Activated CD4-positive, CD25-positive, alpha-beta regulatory T cell treated with anti-CD3 and anti-CD28 coated beads, Interleukin-2, amount 50 U/mL, for 16 hours (primary cell): ENCODE data around the gene FLOT1.

ENCODE experiments used
- DNase-seq: peaks from one replicate; pipeline ENCODE4 v3.0.0-alpha.2; 2020; ENCODE audit warnings: low read depth, low spot score

Gene FLOT1

GRCh38 chr6:30679765-30680535 lies 62.5 kb downstream of the FLOT1 start:
- DNase-seq = no peak

DNA sequence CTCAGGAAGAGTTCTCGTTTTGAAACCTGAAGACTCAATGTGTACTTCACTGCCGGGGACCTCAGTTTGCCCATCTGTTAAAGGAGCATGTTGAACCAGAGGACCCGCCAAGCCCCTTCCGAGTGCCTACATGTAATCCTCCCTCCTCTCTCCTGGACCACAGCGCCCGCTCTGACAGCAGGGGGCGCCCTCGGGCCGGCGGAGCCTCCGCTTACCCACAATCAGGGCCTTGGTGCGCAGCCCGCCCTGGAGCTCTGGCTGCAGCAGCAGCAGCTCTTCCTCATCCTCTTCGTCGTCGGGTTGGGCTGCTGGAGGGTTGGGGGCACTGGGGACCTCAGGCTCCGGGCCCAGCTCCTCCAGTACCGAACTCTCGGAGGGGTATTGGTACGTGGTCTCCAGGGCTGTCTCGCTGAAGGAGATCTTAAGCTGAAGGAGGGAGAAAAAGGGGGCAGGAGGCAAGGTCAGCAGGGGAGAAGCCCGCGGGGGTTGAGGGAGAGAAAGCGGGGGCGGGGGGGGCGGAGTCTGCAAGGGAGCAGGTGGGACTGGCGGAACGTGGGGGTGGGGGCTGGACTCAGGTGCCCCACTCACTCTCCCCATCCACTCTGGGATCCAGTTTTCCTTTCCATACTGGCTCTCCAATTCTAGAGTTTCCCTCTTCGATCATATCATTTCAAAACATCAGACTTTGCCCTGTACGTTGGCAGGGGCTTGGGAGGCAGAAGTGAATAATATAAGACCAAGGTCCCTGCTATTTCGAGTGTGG lies 63.3 kb downstream of the FLOT1 start:
- DNase-seq = peak; percentile 83
